GM12864 (cell line): ENCODE measurements around the gene RAD21L1.

Source experiments
- DNase-seq: peaks from one replicate; pipeline ENCODE4 v3.0.0-alpha.2; 2011; ENCODE audit warnings: low read depth
- H3K4me3 ChIP-seq: 2 replicates; pipeline ENCODE4 v1.5.1; 2011; ENCODE audit warnings: mild to moderate bottlenecking, low read depth, low read length, control low read depth
- TF ChIP-seq, protein P1 (sequence below): IDR thresholded peaks from 2 replicates; pipeline ENCODE4 v1.5.1; 2011; ENCODE audit warnings: low read depth, mild to moderate bottlenecking, moderate library complexity, low read length, control low read depth, inconsistent platforms; ENCODE audit errors: missing control alignments

RAD21L1 gene

GRCh38 chr20:1295276-1295930 is 69.6 kb downstream of the RAD21L1 start:
- H3K4me3 ChIP-seq: no peak overlapping the region
- TF ChIP-seq, protein P1, sequence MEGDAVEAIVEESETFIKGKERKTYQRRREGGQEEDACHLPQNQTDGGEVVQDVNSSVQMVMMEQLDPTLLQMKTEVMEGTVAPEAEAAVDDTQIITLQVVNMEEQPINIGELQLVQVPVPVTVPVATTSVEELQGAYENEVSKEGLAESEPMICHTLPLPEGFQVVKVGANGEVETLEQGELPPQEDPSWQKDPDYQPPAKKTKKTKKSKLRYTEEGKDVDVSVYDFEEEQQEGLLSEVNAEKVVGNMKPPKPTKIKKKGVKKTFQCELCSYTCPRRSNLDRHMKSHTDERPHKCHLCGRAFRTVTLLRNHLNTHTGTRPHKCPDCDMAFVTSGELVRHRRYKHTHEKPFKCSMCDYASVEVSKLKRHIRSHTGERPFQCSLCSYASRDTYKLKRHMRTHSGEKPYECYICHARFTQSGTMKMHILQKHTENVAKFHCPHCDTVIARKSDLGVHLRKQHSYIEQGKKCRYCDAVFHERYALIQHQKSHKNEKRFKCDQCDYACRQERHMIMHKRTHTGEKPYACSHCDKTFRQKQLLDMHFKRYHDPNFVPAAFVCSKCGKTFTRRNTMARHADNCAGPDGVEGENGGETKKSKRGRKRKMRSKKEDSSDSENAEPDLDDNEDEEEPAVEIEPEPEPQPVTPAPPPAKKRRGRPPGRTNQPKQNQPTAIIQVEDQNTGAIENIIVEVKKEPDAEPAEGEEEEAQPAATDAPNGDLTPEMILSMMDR: no peak
- DNase-seq: no peak

DNA sequence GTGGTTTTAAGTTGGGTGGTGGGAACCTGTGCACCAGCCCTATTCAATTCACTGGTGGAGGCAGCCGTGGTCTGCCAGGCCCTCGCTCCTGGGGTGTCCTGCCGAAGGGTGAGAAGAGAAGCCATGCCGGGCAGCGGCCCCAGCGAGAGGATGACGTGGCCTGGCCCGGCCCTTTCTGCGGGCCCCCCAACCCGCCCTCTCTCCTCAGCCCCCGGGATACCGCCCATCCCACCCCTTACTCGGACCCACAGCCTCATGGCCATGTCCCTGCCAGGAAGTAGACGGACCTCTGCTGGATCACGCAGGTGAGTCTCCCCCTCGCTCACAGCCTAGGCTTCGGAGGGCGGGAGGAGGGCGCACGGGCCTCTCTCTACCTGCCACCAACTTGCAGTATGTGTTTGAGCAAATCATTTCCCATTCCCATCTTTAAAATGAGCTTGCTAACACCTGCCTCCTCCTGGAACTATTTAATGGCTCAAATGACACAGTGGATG is 70.3 kb downstream of the RAD21L1 start:
- H3K4me3 ChIP-seq: no peak overlapping the region
- TF ChIP-seq, protein P1: no peak
- DNase-seq: no peak

DNA sequence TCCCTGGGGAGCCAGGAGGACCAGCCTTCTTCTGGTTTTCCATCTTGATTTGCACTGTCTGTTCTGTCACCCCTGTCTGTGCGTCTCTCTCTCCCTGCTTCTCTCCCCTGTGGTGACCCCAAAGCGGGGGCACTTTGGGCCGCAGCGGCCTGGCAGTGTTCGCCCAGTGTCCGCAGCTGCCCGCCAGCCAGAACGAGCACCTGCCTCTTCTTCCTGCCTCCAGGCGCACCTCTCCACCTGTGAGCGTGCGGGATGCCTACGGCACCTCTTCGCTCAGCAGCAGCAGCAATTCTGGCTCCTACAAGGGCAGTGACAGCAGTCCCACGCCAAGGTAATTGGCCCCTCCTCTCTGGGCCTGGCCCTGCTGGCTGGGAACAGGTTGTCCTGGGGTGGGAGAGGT is 71.1 kb downstream of the RAD21L1 start:
- H3K4me3 ChIP-seq: no peak overlapping the region
- TF ChIP-seq, protein P1: no peak
- no peak for DNase-seq

GRCh38 chr20:1297486-1297885 is 71.6 kb downstream of the RAD21L1 start:
- TF ChIP-seq, protein P1: no peak
- DNase-seq: no peak
- no peak overlapping the region for H3K4me3 ChIP-seq

- DNase-seq: no peak
- TF ChIP-seq, protein P1: no peak
- no peak overlapping the region for H3K4me3 ChIP-seq
These were observed 72.3 kb downstream of the RAD21L1 start for GRCh38 chr20:1298166-1298565.

GRCh38 chr20:1298888-1299511 is 73.2 kb downstream of the RAD21L1 start:
- TF ChIP-seq, protein P1: no peak
- no peak overlapping the region for H3K4me3 ChIP-seq
- DNase-seq: no peak
